HG03571 (cell line): ENCODE measurements around the gene CDHR5.

ENCODE experiments used
- ATAC-seq: cut with Tn5 transposase; IDR thresholded peaks from one replicate; pipeline ENCODE4 v1.9.1; 2021; ENCODE audit not compliant: unreplicated experiment

CDHR5 gene

DNA sequence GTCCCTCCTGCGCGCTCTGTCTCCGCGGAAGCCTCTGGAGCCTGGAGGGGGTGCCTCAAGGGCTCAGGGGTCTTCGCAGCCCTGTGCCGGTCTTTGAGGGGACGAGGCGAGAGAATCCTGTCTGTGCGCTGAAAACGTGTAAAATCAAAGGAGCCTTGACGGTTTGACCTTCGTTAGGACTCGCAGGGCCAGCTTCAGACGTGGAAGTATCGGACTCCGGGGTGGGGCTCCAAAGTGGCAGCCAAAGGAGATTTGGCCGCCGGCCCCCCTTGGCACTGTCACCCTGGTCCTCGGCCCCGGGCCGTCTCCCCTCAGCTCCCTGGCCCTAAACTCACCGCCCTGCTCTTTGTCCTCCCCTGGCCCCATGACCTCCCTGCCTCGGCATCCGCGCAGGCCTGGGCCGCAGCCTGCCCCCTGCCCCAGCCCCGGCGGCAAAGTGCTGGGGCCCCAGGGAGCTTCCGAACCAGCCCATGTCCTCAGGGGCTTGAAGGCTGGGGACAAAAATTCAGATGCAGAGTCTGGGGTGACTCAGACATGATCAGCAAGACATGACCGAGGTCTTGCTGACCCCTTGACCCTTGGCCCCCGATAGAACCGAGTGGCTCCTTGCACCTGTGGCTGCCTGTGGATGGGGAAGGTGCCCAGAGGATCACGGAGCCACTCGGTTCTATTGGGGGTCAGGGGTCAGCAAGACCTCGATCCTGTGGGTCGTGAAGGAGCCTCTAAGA lies 55.4 kb downstream of the CDHR5 start:
- no peak for ATAC-seq

- peak; percentile 76 for ATAC-seq
Observed at GRCh38 chr11:568306-569157, 56.2 kb downstream of the CDHR5 start.

GRCh38 chr11:567629-568292 lies 57.0 kb downstream of the CDHR5 start:
- no peak for ATAC-seq

GRCh38 chr11:567011-567628 lies 57.6 kb downstream of the CDHR5 start:
- no peak for ATAC-seq
